Measurements from ENCODE around the gene PWWP2B.
A peak's percentile ranks its signal among the peaks of the same experiment; 100 is the strongest.

PWWP2B gene

DNA sequence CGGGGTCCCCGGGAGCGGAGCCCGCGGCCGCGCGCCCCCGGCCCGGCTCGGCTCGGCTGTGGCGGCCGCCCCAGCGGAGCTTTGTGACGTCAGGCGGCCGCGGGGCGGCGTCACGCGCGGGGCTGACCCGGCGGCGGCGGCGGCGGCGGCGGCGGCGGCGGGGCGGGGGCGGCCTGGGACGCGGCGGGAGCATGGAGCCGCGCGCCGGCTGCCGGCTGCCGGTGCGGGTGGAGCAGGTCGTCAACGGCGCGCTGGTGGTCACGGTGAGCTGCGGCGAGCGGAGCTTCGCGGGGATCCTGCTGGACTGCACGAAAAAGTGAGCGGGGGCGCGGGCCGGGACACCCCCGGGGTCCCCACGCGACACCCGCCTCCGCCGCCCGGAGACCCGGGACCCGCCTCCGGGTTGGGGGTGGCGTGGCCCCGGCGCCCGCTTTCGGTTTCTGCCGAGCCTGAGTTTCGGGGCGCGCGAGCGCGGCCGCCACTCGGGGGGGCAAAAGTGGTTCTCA, at the start of gene PWWP2B:
Gene PWWP2B, plus strand, starts transcription at position 165 of the 506 bp plus-strand sequence. Its CDS starts 27 bp downstream, at position 192.
- DNase-seq: peak; percentile 68

DNA sequence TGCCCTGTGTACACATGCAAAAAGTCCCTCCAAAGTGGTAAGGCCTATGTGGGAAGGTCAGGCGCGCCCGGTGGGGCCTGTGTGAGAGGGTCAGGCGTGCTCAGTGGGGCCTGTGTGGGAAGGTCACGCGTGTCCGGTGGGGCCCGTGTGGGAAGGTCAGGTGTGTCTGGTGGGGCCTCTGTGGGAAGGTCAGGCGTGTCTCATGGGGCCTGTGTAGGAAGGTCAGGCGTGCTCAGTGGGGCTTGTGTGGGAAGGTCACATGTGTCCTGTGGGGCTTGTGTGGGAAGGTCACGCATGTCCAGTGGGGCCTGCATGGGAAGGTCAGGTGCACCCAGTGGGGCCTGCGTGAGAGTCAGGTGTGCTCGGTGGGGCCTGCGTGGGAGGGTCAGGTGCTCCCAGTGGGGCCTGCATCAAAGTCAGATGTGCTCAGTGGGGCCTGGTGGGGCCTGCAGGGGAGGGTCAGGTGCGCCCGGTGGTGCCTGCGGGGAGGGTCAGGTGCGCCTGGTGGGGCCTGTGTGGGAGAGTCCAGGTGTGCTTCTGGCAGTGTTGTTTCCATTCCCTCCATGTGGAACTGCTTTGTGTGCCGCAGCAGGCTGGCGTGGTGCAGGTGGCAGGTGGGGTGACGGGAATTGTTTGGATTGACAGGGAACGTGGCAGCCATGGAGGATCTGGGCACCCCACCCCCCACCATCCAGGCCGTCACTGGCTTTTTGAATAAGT, 49.6 kb upstream of the PWWP2B start:
- no peak for DNase-seq

DNA sequence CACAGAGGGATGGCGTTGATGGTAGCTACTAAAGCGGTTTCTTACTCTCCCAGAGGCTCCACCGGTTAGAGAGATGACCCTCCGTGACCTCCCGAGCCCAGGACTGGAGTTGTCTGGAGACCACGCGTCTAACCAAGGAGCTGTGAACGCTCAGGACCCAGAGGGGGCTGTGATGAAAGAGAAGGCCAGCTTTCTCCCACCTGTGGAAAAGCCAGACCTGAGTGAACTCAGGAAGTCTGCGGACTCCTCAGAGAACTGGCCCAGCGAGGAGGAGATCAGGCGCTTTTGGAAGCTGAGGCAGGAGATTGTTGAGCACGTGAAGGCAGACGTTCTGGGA, 49.1 kb upstream of the PWWP2B start:
- no peak for DNase-seq

DNA sequence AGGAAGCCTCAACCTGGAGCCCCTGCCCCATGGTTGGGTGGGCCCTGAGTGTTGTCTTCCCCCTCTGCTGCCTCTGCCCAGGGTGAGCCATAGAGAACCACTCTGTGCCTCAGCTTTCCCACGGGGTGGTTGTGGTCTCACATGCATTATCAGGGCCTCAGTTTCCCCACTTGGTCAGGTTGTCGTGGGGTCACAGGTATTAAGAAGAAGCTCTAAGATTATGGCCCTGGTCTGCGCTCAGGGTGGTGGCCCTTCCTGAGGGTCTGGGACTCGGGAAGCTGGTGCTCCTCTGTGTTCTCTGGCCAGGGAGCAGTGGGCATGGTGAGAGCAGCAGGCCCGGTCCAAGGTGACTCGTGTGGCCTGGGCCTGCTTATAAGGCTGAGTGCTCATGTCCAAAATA, 47.2 kb upstream of the PWWP2B start:
- no peak for DNase-seq

DNA sequence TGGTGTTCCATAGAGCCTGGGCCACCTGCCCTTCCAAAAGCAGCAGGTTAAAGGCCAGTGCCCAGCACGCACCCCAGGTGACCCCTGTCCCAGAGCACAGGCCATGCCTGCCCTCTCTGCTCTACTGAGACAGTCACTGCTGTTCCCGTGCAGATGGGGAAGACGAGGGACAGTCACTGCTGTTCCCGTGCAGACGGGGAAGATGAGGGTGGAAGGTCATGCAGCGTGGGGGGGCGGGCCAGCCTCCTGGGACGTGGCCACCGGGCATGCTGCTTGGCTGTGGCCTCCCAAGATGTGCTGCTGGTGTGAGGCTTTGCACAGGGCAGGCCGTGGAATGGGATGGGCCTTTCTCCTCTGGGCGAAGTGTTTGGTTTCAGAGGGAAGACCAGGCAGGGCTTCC, 46.6 kb upstream of the PWWP2B start:
- no peak for DNase-seq

DNA sequence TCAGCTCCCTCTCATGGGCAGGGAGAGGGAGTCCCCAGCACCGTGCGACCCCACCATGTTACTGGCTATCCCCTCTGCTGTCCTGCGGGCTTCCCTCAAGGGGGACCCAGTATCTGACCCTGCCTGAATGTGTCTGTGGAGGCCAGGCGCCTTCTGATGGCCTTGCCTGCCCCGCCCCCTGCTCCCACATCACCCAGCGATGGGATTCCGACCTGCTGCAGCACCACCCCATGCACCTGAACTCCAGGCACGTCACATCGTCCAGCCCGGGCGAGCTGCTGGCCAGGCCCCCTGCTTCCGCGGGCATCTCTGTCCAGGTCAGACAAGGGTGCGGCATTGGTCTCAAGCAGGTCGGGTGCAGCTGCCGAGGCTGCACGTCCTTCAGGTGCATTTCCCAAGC, 46.1 kb upstream of the PWWP2B start:
- no peak for DNase-seq

DNA sequence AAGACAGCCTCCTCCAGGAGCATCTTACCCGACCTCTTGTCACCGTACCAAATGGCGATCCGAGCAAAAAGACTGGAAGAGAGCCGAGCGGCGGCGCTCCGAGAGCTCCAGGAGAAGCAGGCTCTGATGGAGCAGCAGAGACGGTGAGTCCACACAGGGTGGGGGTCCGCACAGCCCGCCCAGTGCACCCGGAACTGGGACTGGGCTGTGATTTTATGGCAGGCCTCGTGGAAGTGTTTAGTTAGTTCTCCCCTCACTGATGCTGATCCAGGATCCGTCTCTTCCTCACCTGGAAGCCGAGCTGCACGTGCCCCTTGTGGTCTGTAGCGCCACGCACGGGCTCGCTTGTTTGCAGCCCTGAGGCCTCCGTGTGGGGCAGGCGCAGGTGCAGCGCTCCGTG, 45.4 kb upstream of the PWWP2B start:
- no peak for DNase-seq

DNA sequence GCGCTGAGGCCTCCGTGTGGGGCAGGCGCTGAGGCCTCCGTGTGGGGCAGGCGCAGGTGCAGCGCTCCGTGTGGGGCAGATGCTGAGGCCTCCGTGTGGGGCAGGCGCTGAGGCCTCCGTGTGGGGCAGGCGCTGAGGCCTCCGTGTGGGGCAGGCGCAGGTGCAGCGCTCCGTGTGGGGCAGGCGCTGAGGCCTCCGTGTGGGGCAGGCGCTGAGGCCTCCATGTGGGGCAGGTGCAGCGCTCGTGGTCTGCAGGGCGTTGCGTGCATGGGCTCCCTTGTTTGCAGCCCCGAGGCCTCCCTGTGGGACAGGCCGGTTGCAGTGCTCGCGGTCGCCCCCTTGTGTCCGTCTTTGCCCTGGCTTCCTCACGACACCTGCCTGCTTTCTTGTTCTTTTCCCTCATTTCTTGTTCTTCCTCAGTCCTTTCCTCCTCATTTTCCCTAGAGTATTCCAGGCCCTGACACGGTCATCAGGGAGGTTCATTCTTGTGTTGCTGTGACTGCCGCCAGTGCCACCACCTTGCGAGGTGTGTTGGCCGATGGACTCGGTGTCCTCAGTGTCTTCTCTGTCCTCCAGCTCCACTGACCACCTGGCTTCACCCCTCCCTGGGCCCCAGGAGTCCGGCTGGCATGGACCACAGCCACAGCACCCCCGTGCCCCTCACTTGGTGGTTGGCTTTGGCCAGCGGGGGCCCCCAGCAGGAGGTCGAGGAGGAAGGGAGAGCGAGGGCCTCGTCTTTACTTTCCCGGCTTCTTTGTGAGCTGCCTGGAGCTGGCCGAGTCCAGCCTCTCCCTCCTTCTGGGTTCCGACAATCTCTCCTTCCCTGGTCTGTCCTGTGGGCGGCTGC, 44.3 kb upstream of the PWWP2B start:
- peak; percentile 81 for DNase-seq

DNA sequence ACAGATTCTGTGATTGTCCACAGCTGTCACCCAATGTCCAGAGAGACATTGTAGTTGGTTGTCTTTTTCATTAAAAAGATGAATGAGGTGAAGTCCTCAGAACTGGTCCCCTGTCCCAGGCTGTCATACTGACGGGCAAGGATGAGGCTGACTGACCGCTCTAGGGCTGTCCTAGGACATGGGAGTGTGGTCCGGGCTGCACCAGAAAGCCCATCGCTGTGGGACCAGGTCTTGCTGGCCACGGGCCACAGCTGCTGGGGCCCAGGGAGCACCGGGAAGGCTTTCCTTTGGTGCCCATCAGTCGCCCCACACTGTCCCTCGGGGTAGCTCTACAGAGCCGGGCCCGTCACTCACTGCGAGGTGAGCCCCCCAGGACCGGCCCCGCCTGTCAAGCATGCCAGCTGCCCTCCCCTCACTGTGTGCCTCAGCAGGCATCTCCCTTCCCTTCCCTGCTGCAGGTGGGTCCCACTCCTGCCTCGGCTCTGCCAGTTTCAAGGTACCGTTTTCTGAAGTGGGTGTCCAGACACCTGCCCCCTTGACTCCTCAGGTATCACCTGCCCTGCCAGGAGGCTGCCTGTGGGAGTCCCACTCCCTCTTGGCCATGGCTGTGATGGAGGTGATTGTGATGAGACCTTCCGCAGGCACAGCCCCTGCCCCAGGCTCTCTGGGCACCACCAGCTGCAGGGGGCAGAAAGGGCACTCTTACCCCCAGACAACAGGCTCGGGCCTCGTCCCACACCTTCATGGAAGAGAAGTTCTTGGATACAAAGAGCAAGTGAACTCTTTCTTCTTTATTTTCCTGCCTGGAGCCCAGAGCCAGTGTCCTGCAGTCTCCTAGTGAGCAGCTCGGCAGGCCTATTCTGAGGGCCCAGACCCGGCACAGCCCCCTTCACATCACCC, 43.3 kb upstream of the PWWP2B start:
- no peak for DNase-seq

DNA sequence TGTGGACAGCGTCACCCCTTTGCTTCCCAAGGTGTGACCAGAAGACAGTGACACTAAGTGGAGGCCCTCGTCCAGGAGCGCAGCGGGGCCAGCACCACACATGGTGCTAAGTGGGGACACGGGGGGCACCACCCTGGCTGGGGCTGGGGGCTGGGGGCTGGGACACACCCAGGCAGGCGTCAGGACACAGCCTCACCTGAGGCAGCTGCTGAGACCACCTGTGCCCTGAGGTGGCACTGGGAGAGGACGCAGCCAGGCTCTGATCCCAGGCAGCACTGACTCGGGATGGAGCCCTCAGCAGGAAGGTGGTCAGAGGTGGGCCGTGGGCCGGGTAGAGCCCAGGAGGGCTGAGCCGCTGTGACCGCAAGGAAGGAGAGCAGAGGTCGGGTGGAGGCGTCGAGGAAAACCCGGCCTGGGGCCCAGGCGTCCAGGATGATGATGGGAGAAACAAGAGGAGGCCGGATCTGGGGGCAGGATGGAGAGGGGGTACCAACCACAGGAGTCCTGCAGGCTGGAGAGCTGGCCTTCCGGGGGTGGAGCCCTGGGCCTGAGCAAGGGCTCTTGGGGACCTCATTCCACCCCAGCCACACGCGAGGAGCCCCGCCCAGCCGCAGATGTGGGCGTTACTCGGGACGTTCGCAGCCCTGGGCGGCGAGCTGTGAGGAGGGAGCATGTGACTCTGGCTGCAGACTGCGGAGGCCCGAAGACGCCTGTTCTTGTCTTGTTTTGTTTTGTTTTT, 42.5 kb upstream of the PWWP2B start:
- DNase-seq: no peak

DNA sequence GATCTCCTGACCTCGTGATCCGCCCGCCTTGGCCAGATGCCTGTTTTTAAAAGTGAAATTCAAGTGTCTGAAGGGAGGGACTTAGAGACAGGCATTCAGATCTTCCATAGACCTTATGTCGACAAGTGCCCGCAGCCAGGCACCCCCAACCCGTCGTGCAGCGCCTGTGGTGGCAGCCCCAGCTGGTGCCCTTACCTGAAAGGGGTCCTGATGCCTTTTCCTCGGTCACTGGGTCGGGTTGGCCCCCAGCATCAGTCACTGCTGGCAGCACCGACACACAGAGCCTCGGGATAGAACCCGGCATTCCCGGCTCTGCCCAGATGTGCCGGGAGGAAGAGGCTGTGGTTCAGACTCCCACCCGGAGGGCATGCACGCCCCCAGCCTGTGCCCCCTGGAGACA, 41.7 kb upstream of the PWWP2B start:
- no peak for DNase-seq

DNA sequence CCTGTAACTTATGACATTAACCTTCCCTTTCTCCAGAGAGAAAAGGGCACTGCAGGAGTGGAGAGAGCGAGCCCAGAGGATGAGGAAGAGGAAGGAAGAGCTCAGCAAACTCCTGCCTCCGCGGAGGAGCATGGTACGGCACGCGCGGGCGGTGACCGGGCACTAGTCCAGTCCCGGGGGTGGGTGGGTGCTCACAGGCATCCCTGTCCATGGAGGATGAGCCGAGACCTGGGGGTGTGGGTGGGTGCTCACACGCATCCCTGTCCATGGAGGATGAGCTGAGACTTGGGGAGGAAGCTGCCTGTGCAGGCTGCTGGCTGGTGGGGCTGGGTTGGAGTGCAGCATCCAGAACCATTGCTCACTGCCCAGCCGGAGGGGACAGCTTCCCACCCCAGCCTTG, 41.2 kb upstream of the PWWP2B start:
- DNase-seq: no peak

DNA sequence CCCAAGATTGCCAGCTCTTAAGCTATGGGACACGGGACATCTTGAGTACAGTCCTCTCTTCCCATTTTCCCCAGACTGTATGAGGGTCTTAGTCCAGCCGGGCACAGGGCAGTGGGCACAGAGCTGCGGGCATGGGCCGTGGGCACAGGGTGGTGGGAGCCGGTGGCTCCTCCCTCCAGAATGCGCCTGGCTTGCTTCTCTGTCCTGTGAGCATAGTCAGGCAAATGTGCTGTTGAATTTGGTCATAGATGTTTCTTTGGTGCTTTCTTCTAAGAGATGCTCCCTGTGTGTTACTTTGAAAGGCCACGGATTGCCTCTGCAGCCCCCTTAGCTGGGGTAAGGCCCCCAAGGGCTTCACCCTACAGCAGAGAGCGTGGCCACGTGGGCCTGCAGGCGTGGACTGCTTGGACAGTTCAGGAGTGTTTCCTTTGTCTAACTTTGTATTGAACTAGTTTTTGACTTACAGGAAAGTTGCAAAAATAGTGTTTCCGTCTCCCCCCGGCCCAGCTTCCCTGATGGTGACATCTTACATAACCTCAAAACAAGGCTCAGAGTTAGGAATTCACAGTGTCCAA, 40.3 kb upstream of the PWWP2B start:
- no peak for DNase-seq

DNA sequence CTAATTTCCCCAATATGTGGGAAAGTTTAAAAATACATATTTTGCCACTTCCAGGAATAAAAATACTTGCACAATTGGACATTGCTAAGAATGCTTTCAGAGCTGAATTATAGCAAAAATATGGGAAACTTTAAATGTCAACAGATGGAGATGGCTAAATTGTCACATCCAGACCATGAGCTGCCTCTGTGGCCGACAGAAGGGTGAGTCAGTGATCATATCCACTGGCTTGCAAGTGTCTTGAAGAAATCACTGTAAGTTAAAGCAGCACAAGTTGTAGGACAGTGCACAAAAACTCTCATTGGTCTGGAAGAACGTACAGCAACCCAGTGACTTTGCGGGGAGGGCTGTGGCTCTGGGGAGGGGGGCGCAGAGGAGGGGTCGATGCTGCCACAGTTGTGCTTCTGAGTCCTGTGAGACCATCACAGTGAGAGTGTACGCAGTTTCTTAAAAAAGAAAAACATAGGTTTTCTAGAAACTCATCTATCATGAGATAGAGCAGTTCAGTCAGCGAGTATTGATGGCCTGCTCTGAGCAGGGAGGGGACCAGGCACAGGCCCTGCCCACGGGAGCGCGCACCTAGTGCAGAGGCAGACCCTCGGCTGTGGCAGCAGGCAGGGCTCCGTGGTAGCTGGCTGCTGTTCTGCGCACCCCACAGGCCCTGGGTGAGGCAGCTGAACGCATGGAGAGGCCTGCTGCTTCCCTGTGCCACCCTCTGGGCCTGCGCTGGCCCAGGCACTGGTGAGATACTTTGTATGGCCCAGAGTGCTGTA, 39.5 kb upstream of the PWWP2B start:
- DNase-seq: no peak

DNA sequence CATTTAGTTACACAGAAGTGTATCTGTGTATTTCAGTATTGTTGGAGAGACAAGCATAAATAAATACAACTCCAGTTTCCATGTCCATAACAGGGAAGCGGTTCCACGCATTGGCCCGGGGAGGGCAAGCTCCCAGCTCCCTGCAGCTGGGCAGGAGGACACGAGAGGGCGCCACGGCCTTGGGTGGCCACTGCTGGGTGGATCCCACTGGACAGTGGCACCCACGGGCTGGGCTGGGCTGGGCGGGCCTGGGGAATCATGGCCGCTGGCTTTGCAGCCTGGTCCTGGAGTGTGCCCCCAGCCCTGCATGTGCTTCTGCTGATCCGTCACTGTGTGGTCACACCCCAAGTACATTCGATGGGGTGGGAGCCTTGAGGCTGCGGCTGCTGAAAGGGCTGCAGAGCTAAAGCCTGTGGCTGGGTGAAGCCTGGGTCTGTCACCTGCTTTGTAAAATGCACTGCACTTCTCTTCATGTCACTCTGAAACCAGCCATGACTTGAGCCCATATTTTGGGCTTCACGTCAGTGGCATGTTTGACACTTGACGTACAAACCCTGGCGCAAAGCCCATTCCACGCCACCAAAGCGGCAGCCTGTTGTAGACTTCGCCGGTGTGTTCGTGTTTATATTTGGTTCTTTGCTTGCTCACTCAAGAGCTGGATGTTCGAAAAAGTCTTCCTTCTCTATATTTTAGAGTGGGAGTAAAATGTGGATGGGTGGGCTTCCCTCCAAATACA, 37.5 kb upstream of the PWWP2B start:
- no peak for DNase-seq

DNA sequence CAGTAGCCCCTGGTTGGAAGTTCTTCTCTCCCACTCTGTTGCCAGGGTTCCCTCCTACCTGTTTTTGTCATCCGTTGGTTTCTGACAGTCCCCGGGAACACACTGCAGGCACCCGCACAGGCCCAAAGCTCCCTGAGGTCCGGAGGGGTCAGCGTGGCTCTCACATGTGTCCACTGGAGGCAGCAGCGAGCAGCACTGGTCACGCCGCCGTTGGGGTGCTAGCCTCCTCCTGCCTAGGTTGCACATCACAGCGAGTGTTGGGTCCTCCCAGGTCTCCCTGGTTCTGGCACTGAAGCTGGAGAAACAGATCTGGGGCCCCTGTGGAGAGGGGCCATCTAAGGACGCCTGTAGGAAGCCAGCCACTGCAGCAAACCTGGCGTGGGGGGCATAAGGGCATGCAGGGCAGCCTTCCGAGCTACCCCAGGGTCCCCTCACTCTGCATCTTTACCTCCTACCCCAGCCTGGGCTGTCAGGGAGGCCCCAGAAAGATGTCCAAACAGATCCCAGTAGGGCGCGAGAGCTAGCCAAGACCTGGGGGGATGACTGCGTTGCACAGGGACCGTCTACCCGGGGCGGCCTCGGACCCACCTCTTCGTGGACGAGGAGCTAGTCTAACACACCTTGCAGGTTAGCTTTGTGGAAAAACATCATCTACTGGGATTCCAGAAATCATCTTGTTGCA, 36.1 kb upstream of the PWWP2B start:
- DNase-seq: peak; percentile 44

DNA sequence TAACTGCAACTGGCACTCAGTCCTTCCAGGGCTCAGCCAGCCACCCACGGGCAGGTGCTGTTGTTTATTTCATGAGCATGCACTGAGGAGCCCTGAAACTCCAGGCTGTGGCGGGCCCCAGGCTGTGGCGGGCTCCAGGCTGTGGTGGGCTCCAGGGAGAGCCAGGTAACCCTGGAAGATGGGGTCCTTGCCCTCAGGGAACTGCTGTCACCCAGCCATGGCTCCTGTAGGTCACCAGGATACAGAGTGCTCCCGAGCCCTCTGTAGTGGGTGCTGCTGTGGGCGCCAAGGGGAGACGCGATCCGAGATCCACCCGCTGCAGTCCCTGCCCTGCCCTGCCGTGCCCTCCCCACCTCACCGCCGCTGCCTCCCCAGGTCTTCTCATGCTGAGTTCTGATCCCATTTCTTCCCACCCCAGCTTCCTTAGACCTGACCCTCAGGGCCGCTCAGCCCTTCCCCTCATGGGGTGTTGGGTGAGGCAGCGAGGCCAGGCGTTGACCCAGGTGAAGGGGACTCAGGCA, 35.4 kb upstream of the PWWP2B start:
- no peak for DNase-seq

DNA sequence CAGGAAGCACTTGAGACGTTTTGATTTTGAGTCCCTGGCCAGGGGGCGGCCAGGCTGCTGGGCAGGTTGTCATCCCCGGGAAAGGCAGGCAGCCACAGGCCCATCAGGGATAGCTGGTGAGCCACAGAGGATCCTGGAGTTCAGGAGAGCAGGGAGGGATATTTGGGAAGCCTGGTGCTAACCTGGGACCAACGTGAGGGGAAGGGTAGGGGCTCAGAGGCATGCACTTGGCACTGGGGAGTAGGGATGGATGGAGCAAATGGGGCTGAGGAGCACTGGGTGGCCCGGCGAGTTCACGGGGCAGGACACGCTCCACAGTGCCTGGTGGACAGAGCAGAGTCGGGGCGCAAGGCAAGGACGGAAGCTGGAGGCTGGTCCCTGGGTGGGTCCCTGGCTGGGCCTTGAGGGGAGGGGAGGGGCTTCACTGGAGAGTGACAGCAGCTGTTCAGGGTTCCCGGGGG, 34.8 kb upstream of the PWWP2B start:
- no peak for DNase-seq

DNA sequence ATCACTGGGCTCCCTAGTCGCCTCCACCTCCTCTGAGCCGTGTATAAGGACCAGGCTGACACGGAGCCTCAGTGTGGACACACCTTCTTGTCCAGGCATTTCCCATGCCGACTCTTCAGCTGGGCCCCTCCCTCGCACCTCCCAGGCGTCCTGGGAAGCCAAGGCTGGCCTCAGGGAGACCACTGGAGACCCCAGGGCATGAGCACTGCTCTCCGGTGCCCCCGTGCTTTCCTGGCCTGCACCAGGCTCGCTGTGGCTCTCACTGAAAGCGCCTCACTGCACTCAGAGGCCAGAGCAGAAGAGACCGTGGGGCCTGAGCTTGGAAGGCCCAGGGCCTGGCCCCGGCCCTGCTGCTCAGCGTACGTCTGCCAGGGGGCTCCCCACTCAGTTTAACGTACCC, 33.6 kb upstream of the PWWP2B start:
- DNase-seq: no peak

Data from stimulated activated CD4-positive, alpha-beta T cell treated with anti-CD3 and anti-CD28 coated beads, Interleukin-4, amount 100 ng/mL, for 1 hour (primary cell).